Astrocyte of the spinal cord (primary cell): ENCODE results near the gene NRXN3.

ENCODE experiments used
- DNase-seq: peaks from one replicate; pipeline ENCODE4 v3.0.0; 2011; ENCODE audit warnings: low read depth, low spot score
- H3K4me3 ChIP-seq: 2 replicates; pipeline ENCODE4 v1.5.1; 2011; ENCODE audit warnings: low read depth, mild to moderate bottlenecking, low read length, moderate library complexity
- in situ Hi-C: cut with HindIII; loops from 2 replicates; pipeline ENCODE4 v1.10.0; 2017; ENCODE audit warnings: low sequenced_read_pairs
- TF ChIP-seq, protein P1 (sequence below): IDR thresholded peaks from 2 replicates; pipeline ENCODE4 v1.5.1; 2012; ENCODE audit warnings: low read depth, mild to moderate bottlenecking, low read length, inconsistent platforms

The NRXN3 gene

DNA sequence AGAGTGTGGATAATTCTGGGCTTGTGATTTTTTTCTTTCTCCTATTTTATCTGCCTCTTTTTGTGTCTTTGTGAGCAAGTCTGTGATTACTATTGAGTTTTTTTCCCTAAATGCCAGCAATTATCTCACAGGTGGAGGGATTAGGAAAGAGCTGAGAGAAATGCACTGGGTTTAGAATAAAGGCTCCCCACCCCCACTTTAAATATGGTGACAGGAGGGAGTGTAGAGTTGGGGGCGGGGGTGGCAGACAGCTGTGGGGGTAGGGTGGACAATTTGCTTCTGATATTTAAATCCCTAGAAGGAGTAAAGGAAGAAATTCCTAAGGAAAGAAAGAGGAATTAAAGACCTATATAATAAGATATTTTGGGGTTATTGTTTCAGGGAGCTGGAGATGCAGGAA is 145.9 kb downstream of the NRXN3 start:
- H3K4me3 ChIP-seq, result no peak overlapping the region
- TF ChIP-seq, protein P1, sequence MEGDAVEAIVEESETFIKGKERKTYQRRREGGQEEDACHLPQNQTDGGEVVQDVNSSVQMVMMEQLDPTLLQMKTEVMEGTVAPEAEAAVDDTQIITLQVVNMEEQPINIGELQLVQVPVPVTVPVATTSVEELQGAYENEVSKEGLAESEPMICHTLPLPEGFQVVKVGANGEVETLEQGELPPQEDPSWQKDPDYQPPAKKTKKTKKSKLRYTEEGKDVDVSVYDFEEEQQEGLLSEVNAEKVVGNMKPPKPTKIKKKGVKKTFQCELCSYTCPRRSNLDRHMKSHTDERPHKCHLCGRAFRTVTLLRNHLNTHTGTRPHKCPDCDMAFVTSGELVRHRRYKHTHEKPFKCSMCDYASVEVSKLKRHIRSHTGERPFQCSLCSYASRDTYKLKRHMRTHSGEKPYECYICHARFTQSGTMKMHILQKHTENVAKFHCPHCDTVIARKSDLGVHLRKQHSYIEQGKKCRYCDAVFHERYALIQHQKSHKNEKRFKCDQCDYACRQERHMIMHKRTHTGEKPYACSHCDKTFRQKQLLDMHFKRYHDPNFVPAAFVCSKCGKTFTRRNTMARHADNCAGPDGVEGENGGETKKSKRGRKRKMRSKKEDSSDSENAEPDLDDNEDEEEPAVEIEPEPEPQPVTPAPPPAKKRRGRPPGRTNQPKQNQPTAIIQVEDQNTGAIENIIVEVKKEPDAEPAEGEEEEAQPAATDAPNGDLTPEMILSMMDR, result no peak

DNA sequence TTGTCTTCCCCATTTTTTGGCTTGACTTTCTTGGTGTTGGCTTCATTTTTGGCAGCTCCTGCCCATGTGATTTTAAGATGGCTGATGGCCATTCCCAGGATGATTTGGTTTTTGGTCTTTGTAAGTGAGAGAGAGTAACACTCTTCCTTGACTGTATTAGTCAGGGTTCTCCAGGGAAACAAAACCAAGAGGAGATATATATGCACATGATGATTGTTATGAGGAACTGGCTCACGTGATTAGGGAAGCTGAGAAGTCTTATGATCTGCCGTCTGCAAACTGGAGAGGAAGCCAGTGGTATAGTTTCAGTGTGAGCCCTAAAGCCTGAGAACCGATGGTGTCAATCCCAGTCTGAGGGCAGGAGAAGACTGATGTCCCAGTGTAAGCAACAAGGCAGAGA is 146.6 kb downstream of the NRXN3 start:
- H3K4me3 ChIP-seq, result no peak overlapping the region
- no peak for DNase-seq
- TF ChIP-seq, protein P1, result no peak
- in situ Hi-C loops, result no loop called here

More for the DNA sequence above, 145.9 kb downstream of the NRXN3 start:
- no peak for DNase-seq
- in situ Hi-C loops, result no loop called here

DNA sequence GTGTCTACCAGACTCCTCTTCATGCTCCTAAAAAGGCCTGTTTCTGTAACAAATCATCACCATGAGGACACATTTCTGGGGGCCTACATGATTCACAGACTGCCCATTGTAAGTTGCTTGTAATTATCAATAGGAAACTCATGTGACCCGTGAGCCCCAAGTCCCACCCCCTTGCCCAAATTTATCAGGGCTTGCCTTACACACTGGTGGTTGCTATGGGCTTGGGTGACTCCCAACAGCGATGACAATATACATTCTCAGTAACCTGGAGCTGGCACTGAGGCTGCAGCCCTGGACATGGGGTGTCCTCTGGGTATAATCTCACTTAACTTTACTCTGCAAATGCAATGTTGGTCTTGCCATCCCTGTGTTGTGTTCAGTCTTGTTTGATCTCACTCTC is 149.2 kb downstream of the NRXN3 start:
- DNase-seq, result no peak
- in situ Hi-C loops, result no loop called here
- H3K4me3 ChIP-seq, result no peak overlapping the region
- TF ChIP-seq, protein P1, result no peak

DNA sequence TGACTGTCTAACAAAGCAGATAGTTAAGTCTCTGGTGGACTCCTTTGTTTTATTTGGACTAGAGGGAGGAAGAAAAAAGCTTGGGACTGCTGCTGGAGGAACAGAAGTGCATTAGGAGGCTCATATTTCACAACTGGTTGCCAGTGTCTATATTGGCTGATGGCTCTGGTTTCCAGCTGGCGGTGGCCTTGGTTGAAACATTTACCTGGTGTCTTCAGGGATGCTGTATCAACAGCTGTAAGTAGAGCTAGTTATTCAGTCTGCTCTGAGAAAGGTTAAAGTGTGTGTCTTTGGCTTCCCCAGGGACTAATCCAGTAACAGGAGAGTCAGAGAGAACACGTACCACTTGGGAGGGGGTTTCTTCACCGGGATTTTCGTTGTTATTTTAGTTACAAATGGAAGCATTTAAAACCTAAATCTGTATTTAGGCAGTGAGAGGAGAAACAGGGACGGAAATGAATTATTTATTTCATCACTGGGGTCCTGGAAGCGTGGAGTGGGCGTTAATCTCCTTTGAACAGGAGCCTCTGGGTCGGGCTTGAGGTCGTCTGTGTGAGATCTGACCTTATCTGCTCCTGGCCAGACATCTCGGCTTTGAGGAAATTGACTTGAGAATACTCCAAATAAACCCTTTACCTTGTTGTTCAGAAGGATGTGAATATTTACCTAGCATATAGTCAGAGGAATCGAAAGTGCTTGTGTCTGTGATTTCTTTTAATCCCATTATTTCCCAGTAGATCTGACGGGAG is 149.9 kb downstream of the NRXN3 start:
- no peak for DNase-seq
- in situ Hi-C loops, result no loop called here

DNA sequence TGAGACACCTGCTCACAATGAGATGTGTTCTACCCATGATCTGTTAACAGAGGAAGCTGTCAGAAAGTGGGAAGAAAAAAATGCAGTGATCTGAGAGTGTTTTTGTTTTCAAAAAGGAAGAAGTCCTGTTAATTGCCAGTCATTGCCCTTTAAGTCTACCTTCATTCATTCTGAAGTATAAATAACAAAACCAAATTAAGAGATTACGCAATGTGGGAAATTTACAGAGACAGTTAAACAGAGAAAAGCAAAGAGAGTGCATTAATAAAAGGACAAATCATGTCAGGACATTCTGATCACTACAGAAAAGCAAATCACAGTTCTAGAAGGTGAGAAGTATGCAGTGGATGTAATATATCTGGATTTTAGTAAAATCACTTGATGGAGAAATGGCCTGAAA is 154.2 kb downstream of the NRXN3 start:
- no peak overlapping the region for H3K4me3 ChIP-seq
- TF ChIP-seq, protein P1, result no peak
- in situ Hi-C loops, result no loop called here
- no peak for DNase-seq

More for the DNA sequence above, 149.9 kb downstream of the NRXN3 start:
- no peak overlapping the region for H3K4me3 ChIP-seq
- TF ChIP-seq, protein P1, result no peak

DNA sequence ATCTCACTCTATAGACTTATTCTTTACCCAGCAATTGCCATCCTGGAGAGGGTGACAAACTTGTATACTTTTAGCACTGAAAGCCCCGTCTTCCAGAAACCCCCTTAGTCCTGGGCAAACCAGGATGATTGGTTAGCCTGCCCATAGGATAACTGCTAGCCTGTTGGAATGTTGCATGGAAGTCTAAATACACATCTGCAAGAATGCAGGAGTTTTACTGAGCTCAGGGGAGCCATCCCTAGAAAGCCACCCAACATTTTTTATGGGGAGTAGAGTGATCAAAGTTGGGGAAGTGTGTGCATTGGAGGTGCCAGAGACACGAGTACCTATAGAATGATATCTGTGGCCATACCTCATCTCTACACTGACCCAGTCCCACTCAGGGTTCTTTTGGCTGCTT is 155.7 kb downstream of the NRXN3 start:
- no peak for DNase-seq
- H3K4me3 ChIP-seq, result no peak overlapping the region
- TF ChIP-seq, protein P1, result no peak
- in situ Hi-C loops, result no loop called here
